CD4-positive, alpha-beta T cell treated with Interleukin-21 for 1 hour (primary cell): ENCODE measurements around the gene NWD2.
"Not testable (repeated sequence)": the region's sequence is repeated elsewhere in the genome, so short reads cannot be mapped to it uniquely, and the experiment has no call there.

Experiments
- DNase-seq: peaks from one replicate; pipeline ENCODE4 v3.0.0-alpha.2; 2020

NWD2 gene, protein sequence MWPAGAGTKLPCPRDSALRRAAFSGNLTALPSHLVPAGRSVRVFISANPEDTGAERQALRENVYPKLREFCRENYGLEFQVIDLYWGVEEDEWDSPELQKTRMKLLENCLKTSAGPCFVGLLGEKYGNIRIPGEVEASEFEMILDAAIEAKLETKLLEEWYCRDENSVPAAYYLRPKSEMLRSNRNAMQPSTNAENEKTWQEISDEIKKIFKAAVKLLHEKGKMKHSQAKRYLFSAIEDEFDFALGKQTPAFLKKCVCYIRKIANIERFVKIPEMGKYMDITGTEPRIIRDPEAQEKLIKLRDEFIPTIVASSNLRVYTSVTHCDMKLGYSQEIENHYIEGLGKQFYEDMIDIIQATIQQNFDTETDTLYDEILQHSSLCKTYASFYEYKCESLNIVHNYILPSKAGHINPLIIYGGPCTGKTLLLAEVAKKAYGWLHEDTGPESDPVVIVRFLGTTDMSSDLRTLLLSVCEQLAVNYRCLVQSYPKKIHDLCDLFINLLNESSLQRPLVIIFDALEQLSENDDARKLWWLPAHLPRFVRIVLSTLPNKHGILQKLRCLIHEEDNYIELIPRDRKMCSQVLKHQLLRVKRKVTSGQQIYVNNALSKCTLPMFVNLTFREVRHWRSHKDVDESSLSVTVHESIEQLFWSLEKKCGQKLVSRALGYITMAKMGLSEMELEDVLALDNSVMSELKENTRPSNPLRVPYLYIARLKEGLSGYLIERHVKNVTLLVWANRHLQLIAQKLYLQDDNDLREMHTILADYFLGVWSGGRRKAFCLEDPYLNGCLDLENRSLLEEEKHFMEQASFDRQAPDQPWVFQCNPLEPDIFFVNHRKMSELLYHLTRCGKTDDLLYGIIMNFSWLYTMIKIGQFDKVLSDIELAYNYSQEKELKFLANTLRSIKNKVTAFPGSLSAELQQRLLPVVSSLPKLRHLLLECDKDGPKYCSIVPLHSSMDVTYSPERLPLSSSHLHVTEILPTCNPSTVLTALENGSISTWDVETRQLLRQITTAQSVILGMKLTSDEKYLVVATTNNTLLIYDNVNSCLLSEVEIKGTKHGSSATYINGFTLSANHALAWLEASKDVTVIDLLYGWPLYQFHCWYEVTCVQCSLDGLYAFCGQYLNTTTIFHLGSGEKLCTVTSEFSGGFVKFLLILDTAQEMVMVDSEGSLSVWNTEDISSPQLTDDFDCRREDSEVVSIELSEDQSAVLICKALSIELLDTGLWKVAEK (N-terminal part only)

DNA sequence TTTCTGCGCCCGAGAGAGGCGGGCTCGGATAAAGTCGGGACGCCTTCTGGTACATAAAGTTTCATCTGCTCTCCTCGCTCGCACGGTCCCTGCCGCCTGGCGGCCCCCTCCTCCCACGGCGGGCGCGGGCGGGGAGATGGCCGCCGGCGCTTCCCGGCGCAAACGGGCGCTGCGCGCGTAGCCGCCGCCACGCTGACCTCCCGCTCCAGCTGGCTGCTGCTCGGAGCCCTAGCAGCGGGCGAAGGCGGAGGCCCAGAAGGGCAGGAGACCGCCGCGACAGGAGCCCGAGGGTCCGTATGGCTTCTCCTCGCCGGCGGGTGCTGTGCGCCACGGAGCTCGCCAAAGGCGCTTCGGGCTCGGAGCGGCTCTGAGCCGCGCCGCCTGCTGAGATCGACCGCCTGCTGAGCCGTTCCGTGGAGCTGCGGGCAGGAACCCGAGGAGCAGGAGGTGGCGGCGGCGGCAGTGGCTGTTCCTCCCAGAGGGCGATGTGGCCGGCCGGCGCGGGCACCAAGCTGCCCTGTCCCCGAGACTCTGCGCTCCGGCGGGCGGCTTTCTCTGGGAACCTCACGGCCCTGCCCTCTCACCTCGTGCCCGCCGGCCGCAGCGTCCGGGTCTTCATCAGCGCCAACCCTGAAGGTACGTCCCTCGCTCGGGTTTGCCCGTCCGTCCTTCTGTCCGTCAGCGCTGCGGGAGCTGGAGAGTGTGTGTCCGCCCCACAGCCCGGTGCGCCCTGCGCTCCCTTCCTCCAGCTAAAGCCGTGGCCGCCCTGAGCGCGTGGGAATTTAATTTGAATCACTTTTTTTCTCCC is at the start of gene NWD2:
Gene NWD2 (plus strand): TSS at position 161 of the 808 bp plus-strand sequence. CDS start 325 bp downstream, at position 486.
- no peak for DNase-seq

GRCh38 chr4:37197899-37198298 is 46.6 kb upstream of the NWD2 start:
- no peak for DNase-seq

GRCh38 chr4:37204740-37205139 is 39.8 kb upstream of the NWD2 start:
- not testable (repeated sequence) for DNase-seq

- DNase-seq, result no peak
These were observed 28.3 kb upstream of the NWD2 start for GRCh38 chr4:37216209-37216608.

DNA sequence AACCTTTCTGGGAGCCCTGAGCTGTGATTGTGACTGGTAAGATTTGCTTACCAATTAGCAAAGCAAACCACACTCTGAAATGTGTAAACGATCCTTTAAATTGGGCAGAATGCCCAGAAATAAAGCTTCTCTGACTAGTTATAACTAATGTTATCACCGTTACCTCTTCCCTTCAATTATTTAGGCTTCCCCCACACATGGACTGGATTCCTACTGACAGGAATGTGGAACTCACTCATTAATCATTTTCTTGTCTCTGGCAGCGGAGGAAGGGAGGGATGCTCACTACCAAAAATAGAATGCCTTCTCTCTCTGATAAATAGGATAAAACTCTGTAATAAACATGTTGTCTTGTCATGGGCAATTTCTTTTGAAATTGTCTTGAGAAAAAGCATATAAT is 25.3 kb upstream of the NWD2 start:
- no peak for DNase-seq

DNA sequence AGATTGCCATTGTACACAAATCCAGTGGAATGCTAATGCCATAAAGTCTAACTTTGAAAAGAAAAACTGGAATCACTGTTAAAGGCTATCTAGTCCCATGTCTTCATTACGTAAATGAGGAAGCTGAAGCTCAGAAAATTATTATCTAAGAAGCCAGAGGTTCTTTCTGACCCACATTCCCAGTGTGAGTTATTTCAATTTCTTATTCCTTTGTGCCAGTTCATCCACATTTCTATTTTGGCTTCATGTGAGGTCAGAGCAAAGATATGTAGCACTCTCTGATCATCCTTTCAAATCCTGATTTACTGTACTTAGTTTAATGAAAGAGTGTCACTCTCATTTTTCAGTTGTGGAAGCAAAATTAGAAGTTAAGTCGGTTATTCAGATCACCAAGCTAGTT is 24.6 kb upstream of the NWD2 start:
- no peak for DNase-seq

GRCh38 chr4:37220685-37221084 is 23.9 kb upstream of the NWD2 start:
- no peak for DNase-seq

GRCh38 chr4:37223732-37224131 is 20.8 kb upstream of the NWD2 start:
- no peak for DNase-seq

GRCh38 chr4:37224854-37225253 is 19.7 kb upstream of the NWD2 start:
- DNase-seq, result no peak

GRCh38 chr4:37225778-37226177 is 18.8 kb upstream of the NWD2 start:
- DNase-seq, result no peak

DNA sequence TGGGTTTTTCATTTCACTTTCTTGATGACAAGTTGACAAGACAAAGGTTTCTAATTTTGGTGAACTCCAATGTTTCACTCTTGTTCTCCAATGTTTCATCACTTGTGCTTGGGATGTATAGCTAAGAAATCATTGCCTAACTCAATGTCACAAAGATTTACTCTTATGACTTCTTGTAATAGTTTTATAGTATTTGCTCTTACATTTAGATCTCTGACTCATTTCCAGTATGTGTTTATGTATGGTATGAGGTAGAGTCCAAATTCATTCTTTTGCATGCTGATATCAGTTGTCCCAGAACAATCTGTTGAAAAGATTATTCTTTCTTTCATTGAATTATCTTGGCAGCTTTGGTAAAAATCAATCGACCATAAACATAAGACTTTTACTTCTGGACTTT is 12.2 kb upstream of the NWD2 start:
- no peak for DNase-seq

DNA sequence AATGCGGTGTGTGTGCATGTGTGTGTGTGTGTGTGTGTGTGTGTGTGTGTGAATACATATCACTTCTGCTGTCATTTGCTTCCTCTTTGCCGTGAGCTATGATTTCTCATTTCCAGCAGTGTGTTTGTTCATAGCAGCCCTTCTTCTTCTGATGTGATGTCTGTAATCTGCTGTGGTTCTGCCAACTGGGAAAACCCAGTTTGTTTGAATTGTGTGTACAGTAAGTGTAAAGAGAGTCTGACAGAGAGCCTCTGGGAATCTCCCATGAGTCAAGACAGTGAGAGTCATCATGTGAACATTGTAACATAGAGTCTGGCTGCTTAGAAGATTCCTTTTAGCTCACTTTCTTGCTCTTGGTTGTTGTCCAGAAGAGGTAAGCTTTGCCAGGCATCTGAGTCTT is 8.4 kb upstream of the NWD2 start:
- DNase-seq, result no peak

GRCh38 chr4:37241647-37242046 is 2.9 kb upstream of the NWD2 start:
- no peak for DNase-seq

- DNase-seq, result no peak
These were observed 1.5 kb upstream of the NWD2 start for GRCh38 chr4:37243051-37243450.

- DNase-seq, result no peak
These were observed 591 bp upstream of the NWD2 start for GRCh38 chr4:37243722-37244582.

- no peak for DNase-seq
These were observed 930 bp downstream of the NWD2 start for GRCh38 chr4:37245391-37245954.

DNA sequence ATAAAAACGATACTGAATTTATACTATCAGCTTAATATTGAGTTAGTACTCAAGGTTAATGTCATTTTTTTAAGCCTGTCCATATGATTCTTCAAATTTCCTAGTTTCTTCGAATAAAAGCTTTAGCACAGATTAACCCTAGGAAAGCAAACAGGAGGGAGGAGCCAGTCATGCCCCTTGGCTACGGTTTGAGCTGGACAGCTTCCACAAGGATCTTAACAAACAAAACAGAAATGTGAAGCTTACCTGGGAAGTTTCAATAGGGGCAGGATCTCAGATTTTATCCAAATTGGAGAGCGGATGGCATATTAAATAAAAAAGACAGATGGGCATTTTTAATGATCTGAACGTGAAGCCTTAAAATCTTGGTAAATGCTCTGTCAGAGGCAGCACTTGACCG is 2.3 kb downstream of the NWD2 start:
- DNase-seq, result no peak

DNA sequence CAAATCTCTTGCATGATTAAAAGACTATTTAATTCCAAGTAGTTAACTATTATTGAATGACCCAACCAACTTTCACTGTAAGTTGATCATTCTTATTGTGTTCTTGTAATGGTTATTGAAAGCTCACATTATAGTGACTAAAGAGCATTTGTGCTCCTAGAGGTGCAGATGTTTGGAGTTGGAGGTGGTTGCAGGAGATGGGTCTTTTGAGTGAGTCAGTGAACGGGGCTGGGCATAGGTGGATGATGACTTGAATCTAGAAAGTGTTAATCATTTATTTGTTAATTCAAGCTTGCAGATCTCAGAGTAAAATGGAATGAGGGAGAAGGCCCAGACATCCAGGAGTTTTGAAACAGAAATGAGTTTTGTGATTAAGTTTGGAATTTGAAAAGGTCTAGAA is 13.7 kb downstream of the NWD2 start:
- no peak for DNase-seq

GRCh38 chr4:37268319-37268718 is 23.8 kb downstream of the NWD2 start:
- DNase-seq, result no peak

DNA sequence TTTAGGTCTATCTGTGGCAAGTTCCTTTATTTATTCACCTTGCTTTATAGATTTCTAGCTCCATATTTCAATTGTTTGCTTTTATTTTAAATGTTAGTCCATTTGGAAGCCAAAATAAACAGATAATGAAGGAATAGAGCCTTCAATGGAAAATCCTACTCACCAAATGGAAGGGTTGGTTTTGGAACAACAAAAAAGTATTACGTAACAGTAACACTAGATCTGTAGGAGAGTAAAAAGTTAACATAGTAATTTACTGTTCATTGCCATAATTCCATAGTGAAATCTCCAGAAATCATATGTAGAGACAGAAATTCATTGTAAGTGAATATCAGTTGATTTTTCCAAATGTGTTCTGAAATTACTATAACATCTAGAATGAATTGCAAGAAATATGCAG is 34.6 kb downstream of the NWD2 start:
- no peak for DNase-seq
